GM23338 (cell line): ENCODE results near the gene GGN. TPM values are rescaled to one million over a fixed set of nuclear protein-coding genes. Genes with fewer than 3 reads are reported as not detected.

Experiments
- ATAC-seq: fragments of 200-7000 bp; cut with Tn5 transposase; 3 replicates; pipeline ENCODE4 v1.9.1; 2020
- DNase-seq: peaks from one replicate; pipeline ENCODE4 v3.0.0-alpha.2; 2015; ENCODE audit warnings: low spot score
- H2AFZ ChIP-seq: fragments of 200-600 bp; sonication (generic); 2 replicates; pipeline ENCODE4 v1.8.0; 2016; ENCODE audit warnings: antibody characterized with exemption, mild to moderate bottlenecking, moderate library complexity
- H3F3A ChIP-seq: fragments of 200-600 bp; sonication (generic); replicated peaks from 2 replicates; pipeline ENCODE4 v1.8.0; 2017; ENCODE audit warnings: antibody characterized with exemption, mixed run types, low read depth
- H3K27ac ChIP-seq: fragments of 200-600 bp; sonication (generic); 2 replicates; pipeline ENCODE4 v1.6.1; 2016; ENCODE audit warnings: low read depth
- H3K27me3 ChIP-seq: fragments of 200-600 bp; sonication (generic); 2 replicates; pipeline ENCODE4 v1.8.0; 2016; ENCODE audit warnings: mild to moderate bottlenecking, mixed run types, moderate library complexity; ENCODE audit not compliant: insufficient read depth
- H3K36me3 ChIP-seq: fragments of 200-600 bp; sonication (generic); 2 replicates; pipeline ENCODE4 v1.8.0; 2016; ENCODE audit warnings: mild to moderate bottlenecking; ENCODE audit not compliant: insufficient read depth
- H3K4me1 ChIP-seq: fragments of 200-600 bp; sonication (generic); 2 replicates; pipeline ENCODE4 v1.8.0; 2016; ENCODE audit warnings: mild to moderate bottlenecking, moderate library complexity; ENCODE audit not compliant: insufficient read depth
- H3K4me2 ChIP-seq: fragments of 200-600 bp; sonication (generic); 2 replicates; pipeline ENCODE4 v1.7.1; 2017; ENCODE audit warnings: mixed run types
- H3K4me3 ChIP-seq: fragments of 200-600 bp; sonication (generic); 2 replicates; pipeline ENCODE4 v1.6.1; 2016; ENCODE audit warnings: mixed run types
- H3K79me2 ChIP-seq: fragments of 200-600 bp; sonication (generic); replicated peaks from 2 replicates; pipeline ENCODE4 v1.8.0; 2017; ENCODE audit warnings: mild to moderate bottlenecking; ENCODE audit not compliant: insufficient read depth
- H3K9me2 ChIP-seq: fragments of 200-600 bp; sonication (generic); 2 replicates; pipeline ENCODE4 v1.8.0; 2017; ENCODE audit not compliant: insufficient read depth
- H4K20me1 ChIP-seq: fragments of 200-600 bp; sonication (generic); replicated peaks from 2 replicates; pipeline ENCODE4 v1.8.0; 2017; ENCODE audit warnings: mild to moderate bottlenecking; ENCODE audit not compliant: insufficient read depth
- H3K27ac Mint-ChIP-seq: 2 replicates; pipeline ENCODE4 v1.8.0; 2020; ENCODE audit warnings: inconsistent platforms, mild to moderate bottlenecking, moderate library complexity, mixed read lengths
- H3K27me3 Mint-ChIP-seq: 3 replicates; pipeline ENCODE4 v1.8.0; 2022; ENCODE audit warnings: low read depth, mild to moderate bottlenecking, moderate library complexity, mixed read lengths, inconsistent platforms; ENCODE audit not compliant: insufficient read depth, poor library complexity
- H3K36me3 Mint-ChIP-seq: 3 replicates; pipeline ENCODE4 v1.8.0; 2021; ENCODE audit warnings: low read depth, mild to moderate bottlenecking, inconsistent platforms, moderate library complexity, mixed read lengths
- H3K4me1 Mint-ChIP-seq: 3 replicates; pipeline ENCODE4 v1.8.0; 2020; ENCODE audit warnings: mild to moderate bottlenecking, inconsistent platforms, mixed read lengths
- H3K4me3 Mint-ChIP-seq: 3 replicates; pipeline ENCODE4 v1.8.0; 2021; ENCODE audit warnings: moderate library complexity, mild to moderate bottlenecking, inconsistent platforms, mixed read lengths
- H3K9me3 Mint-ChIP-seq: 3 replicates; pipeline ENCODE4 v1.8.0; 2020; ENCODE audit warnings: moderate library complexity, mild to moderate bottlenecking, inconsistent platforms, mixed read lengths
- CREB1 ChIP-seq: fragments of 250-450 bp; sonication (Bioruptor Pico); IDR thresholded peaks from 2 replicates; pipeline ENCODE4 v1.5.0; 2020; ENCODE audit warnings: low read depth, mild to moderate bottlenecking, moderate library complexity
- ETS1 ChIP-seq: IDR thresholded peaks from 2 replicates; pipeline ENCODE4 v1.6.1; 2016; ENCODE audit warnings: antibody characterized with exemption
- EZH2 ChIP-seq: fragments of 200-600 bp; sonication (generic); IDR thresholded peaks from one replicate; pipeline ENCODE4 v1.8.0; 2017; ENCODE audit warnings: antibody characterized with exemption, mild to moderate bottlenecking, low read depth; ENCODE audit not compliant: unreplicated experiment
- EZH2phosphoT487 ChIP-seq: fragments of 200-600 bp; sonication (generic); IDR thresholded peaks from one replicate; pipeline ENCODE4 v1.8.1; 2018; ENCODE audit warnings: antibody characterized with exemption; ENCODE audit not compliant: unreplicated experiment
- JUNB ChIP-seq: IDR thresholded peaks from one replicate; pipeline ENCODE4 v1.6.1; 2016; ENCODE audit warnings: antibody characterized with exemption; ENCODE audit not compliant: unreplicated experiment
- NANOG ChIP-seq: IDR thresholded peaks from 2 replicates; pipeline ENCODE4 v1.6.1; 2016; ENCODE audit warnings: antibody characterized with exemption, borderline replicate concordance
- POLR2AphosphoS5 ChIP-seq: IDR thresholded peaks from 2 replicates; pipeline ENCODE4 v1.6.1; 2016; ENCODE audit warnings: antibody characterized with exemption, low read depth
- STAT1 ChIP-seq: IDR thresholded peaks from one replicate; pipeline ENCODE4 v1.6.1; 2016; ENCODE audit warnings: antibody characterized with exemption; ENCODE audit not compliant: unreplicated experiment
- ZNF114 ChIP-seq: fragments of 250-450 bp; sonication (Bioruptor Pico); IDR thresholded peaks from 2 replicates; pipeline ENCODE4 v1.5.0; 2020; ENCODE audit warnings: mild to moderate bottlenecking, moderate library complexity
- ZNF331 ChIP-seq: fragments of 250-450 bp; sonication (Bioruptor Pico); IDR thresholded peaks from 2 replicates; pipeline ENCODE4 v1.5.0; 2020; ENCODE audit warnings: low read depth, mild to moderate bottlenecking, moderate library complexity
- polyA plus RNA-seq: library from polyadenylated mRNA; unstranded; fragments of >200 nt; fragmentation: Nextera tagmentation; extraction: Ambion mirVana; gene quantifications from 2 replicates; pipeline ENCODE4 v1.2.1, GENCODE V29; 2016
- total RNA-seq: library from RNA; depleted of rRNA; stranded (reverse); fragments of >200 nt; shearing (Covaris generic); gene quantifications from 2 replicates; pipeline ENCODE4 v1.2.3, GENCODE V29; 2014
- TF ChIP-seq, protein P1 (sequence below): fragments of 250-450 bp; sonication (Bioruptor Pico); IDR thresholded peaks from 2 replicates; pipeline ENCODE4 v1.5.0; 2020; ENCODE audit warnings: mild to moderate bottlenecking, moderate library complexity
- TF ChIP-seq, protein P2 (sequence below), 2 experiments: fragments of 200-600 bp in 1 of 2; sonication (generic) in 1 of 2; conservative IDR thresholded peaks; 2 replicates each; pipeline versions ENCODE4 v1.5.1 to v1.6.1; 2016 to 2017; ENCODE audit warnings: antibody characterized with exemption in 2 of 2, low read depth in 2 of 2, mild to moderate bottlenecking in 2 of 2, moderate library complexity in 1 of 2
- TF ChIP-seq, protein P3 (sequence below): IDR thresholded peaks from one replicate; pipeline ENCODE4 v1.6.1; 2018; ENCODE audit warnings: antibody characterized with exemption; ENCODE audit not compliant: unreplicated experiment

GGN gene
- total and polyA plus RNA-seq, 2 experiments from 2014 or later = 0.14 to 1.5 TPM

DNA sequence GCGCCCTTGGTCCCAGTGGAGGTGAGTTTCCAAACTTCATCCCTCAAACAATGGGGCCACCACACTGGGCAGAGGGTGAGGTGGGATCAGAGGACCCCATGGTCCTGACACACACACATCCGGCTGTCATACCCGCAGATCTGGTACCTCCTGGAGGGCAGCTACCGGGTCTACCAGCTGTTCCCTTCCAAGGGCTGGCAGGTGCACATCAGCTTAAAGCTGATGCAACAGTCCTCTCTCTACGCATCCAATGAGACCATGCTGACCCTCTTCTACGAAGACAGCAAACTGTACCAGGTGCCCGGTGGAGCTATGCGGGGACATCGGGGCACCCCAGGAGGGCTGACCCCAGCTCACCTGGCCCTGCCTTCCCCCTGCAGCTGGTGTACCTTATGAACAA lies 27.5 kb downstream of the GGN start:
- Histone ChIP-seq H3K9me2 (no peaks in the 10 kb centered on the region), H3K4me1 (peaks cover 12% of the 10 kb centered on the region), H4K20me1 (no peaks in the 10 kb centered on the region; the same call in 1 of the 2 replicates), H3K27me3 (peaks cover 29% of the 10 kb centered on the region), H3F3A (0 out of 2 replicates have a peak, but pooled peaks cover 11% of the 10 kb centered on the region), H3K36me3 (no peaks in the 10 kb centered on the region), H3K79me2 (no peaks in the 10 kb centered on the region), H2AFZ (no peak overlapping the region), H3K27ac (no peak overlapping the region), H3K4me2 (no peak overlapping the region), H3K4me3 (no peak overlapping the region)
- ATAC-seq (no peak), DNase-seq (no peak)
- Mint-ChIP-seq H3K4me3 (peak overlapping the region; percentile 91), H3K36me3 (no peaks in the 10 kb centered on the region; the same call in 2 of the 3 replicates), H3K27me3 (peaks cover 24% of the 10 kb centered on the region), H3K4me1 (peaks cover 17% of the 10 kb centered on the region), H3K27ac (no peak overlapping the region), H3K9me3 (peaks cover 7% of the 10 kb centered on the region; the same call in 2 of the 3 replicates)
- TF ChIP-seq STAT1 (no peak), EZH2 (no peak), ETS1 (no peak), JUNB (no peak), CREB1 (CRISPR knock-in tag) (no peak), NANOG (no peak), ZNF331 (no peak), ZNF114 (CRISPR knock-in tag) (no peak), POLR2AphosphoS5 (no peak), EZH2phosphoT487 (no peak)
- TF ChIP-seq, protein P1, sequence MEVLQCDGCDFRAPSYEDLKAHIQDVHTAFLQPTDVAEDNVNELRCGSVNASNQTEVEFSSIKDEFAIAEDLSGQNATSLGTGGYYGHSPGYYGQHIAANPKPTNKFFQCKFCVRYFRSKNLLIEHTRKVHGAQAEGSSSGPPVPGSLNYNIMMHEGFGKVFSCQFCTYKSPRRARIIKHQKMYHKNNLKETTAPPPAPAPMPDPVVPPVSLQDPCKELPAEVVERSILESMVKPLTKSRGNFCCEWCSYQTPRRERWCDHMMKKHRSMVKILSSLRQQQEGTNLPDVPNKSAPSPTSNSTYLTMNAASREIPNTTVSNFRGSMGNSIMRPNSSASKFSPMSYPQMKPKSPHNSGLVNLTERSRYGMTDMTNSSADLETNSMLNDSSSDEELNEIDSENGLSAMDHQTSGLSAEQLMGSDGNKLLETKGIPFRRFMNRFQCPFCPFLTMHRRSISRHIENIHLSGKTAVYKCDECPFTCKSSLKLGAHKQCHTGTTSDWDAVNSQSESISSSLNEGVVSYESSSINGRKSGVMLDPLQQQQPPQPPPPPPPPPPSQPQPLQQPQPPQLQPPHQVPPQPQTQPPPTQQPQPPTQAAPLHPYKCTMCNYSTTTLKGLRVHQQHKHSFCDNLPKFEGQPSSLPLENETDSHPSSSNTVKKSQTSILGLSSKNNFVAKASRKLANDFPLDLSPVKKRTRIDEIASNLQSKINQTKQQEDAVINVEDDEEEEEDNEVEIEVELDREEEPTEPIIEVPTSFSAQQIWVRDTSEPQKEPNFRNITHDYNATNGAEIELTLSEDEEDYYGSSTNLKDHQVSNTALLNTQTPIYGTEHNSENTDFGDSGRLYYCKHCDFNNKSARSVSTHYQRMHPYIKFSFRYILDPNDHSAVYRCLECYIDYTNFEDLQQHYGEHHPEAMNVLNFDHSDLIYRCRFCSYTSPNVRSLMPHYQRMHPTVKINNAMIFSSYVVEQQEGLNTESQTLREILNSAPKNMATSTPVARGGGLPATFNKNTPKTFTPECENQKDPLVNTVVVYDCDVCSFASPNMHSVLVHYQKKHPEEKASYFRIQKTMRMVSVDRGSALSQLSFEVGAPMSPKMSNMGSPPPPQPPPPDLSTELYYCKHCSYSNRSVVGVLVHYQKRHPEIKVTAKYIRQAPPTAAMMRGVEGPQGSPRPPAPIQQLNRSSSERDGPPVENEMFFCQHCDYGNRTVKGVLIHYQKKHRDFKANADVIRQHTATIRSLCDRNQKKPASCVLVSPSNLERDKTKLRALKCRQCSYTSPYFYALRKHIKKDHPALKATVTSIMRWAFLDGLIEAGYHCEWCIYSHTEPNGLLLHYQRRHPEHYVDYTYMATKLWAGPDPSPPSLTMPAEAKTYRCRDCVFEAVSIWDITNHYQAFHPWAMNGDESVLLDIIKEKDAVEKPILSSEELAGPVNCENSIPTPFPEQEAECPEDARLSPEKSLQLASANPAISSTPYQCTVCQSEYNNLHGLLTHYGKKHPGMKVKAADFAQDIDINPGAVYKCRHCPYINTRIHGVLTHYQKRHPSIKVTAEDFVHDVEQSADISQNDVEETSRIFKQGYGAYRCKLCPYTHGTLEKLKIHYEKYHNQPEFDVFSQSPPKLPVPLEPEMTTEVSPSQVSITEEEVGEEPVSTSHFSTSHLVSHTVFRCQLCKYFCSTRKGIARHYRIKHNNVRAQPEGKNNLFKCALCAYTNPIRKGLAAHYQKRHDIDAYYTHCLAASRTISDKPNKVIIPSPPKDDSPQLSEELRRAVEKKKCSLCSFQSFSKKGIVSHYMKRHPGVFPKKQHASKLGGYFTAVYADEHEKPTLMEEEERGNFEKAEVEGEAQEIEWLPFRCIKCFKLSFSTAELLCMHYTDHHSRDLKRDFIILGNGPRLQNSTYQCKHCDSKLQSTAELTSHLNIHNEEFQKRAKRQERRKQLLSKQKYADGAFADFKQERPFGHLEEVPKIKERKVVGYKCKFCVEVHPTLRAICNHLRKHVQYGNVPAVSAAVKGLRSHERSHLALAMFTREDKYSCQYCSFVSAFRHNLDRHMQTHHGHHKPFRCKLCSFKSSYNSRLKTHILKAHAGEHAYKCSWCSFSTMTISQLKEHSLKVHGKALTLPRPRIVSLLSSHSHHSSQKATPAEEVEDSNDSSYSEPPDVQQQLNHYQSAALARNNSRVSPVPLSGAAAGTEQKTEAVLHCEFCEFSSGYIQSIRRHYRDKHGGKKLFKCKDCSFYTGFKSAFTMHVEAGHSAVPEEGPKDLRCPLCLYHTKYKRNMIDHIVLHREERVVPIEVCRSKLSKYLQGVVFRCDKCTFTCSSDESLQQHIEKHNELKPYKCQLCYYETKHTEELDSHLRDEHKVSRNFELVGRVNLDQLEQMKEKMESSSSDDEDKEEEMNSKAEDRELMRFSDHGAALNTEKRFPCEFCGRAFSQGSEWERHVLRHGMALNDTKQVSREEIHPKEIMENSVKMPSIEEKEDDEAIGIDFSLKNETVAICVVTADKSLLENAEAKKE (CRISPR knock-in tag) = no peak
- TF ChIP-seq, protein P2, sequence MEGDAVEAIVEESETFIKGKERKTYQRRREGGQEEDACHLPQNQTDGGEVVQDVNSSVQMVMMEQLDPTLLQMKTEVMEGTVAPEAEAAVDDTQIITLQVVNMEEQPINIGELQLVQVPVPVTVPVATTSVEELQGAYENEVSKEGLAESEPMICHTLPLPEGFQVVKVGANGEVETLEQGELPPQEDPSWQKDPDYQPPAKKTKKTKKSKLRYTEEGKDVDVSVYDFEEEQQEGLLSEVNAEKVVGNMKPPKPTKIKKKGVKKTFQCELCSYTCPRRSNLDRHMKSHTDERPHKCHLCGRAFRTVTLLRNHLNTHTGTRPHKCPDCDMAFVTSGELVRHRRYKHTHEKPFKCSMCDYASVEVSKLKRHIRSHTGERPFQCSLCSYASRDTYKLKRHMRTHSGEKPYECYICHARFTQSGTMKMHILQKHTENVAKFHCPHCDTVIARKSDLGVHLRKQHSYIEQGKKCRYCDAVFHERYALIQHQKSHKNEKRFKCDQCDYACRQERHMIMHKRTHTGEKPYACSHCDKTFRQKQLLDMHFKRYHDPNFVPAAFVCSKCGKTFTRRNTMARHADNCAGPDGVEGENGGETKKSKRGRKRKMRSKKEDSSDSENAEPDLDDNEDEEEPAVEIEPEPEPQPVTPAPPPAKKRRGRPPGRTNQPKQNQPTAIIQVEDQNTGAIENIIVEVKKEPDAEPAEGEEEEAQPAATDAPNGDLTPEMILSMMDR (conservative IDR thresholded peaks at IDR 0.05; ENCODE audit: low read depth in 2 of 2) = no peak
- TF ChIP-seq, protein P3, sequence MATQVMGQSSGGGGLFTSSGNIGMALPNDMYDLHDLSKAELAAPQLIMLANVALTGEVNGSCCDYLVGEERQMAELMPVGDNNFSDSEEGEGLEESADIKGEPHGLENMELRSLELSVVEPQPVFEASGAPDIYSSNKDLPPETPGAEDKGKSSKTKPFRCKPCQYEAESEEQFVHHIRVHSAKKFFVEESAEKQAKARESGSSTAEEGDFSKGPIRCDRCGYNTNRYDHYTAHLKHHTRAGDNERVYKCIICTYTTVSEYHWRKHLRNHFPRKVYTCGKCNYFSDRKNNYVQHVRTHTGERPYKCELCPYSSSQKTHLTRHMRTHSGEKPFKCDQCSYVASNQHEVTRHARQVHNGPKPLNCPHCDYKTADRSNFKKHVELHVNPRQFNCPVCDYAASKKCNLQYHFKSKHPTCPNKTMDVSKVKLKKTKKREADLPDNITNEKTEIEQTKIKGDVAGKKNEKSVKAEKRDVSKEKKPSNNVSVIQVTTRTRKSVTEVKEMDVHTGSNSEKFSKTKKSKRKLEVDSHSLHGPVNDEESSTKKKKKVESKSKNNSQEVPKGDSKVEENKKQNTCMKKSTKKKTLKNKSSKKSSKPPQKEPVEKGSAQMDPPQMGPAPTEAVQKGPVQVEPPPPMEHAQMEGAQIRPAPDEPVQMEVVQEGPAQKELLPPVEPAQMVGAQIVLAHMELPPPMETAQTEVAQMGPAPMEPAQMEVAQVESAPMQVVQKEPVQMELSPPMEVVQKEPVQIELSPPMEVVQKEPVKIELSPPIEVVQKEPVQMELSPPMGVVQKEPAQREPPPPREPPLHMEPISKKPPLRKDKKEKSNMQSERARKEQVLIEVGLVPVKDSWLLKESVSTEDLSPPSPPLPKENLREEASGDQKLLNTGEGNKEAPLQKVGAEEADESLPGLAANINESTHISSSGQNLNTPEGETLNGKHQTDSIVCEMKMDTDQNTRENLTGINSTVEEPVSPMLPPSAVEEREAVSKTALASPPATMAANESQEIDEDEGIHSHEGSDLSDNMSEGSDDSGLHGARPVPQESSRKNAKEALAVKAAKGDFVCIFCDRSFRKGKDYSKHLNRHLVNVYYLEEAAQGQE = no peak
